Myocyte (in vitro differentiated cells): ENCODE results near the gene CMIP. TPM values are rescaled to one million over a fixed set of nuclear protein-coding genes. Genes with fewer than 3 reads are reported as not detected.

ENCODE experiments used
- DNase-seq: peaks from one replicate; pipeline ENCODE4 v3.0.0-alpha.2; 2012; ENCODE audit warnings: low read depth
- total RNA-seq: library from RNA; depleted of rRNA; stranded (reverse); fragments of >200 nt; gene quantifications from 2 replicates; pipeline ENCODE4 v1.2.3, GENCODE V29; 2014

The CMIP gene
- total RNA-seq, 1 donor from 2014 or later = 13.5 TPM

- no peak for DNase-seq
Measured at GRCh38 chr16:81560979-81561657, 116.5 kb downstream of the CMIP start.

GRCh38 chr16:81562174-81562849 is 117.7 kb downstream of the CMIP start:
- DNase-seq = no peak

GRCh38 chr16:81562926-81563325 is 118.3 kb downstream of the CMIP start:
- DNase-seq = no peak

- no peak for DNase-seq
Measured at GRCh38 chr16:81564421-81564911, 119.9 kb downstream of the CMIP start.

GRCh38 chr16:81565321-81566028 is 120.9 kb downstream of the CMIP start:
- DNase-seq = no peak

- DNase-seq = no peak
Measured at GRCh38 chr16:81566086-81567007, 121.7 kb downstream of the CMIP start.

GRCh38 chr16:81567087-81567486 is 122.5 kb downstream of the CMIP start:
- no peak for DNase-seq

- DNase-seq = peak; percentile 75
Measured at GRCh38 chr16:81567987-81568748, 123.6 kb downstream of the CMIP start.

GRCh38 chr16:81568749-81569087 is 124.1 kb downstream of the CMIP start:
- DNase-seq = no peak

GRCh38 chr16:81569361-81570034 is 124.9 kb downstream of the CMIP start:
- DNase-seq = no peak

- DNase-seq = no peak
Measured at GRCh38 chr16:81570151-81570846, 125.7 kb downstream of the CMIP start.

- no peak for DNase-seq
Measured at GRCh38 chr16:81571175-81571574, 126.6 kb downstream of the CMIP start.

GRCh38 chr16:81571592-81572385 is 127.2 kb downstream of the CMIP start:
- no peak for DNase-seq

- no peak for DNase-seq
Measured at GRCh38 chr16:81572386-81573144, 128.0 kb downstream of the CMIP start.

GRCh38 chr16:81573533-81574020 is 129.0 kb downstream of the CMIP start:
- no peak for DNase-seq

GRCh38 chr16:81574168-81574567 is 129.6 kb downstream of the CMIP start:
- no peak for DNase-seq

GRCh38 chr16:81575307-81575706 is 130.7 kb downstream of the CMIP start:
- no peak for DNase-seq
